OCI-LY7 (cell line): ENCODE data around the gene OR5AU1. TPM values are rescaled to one million over a fixed set of nuclear protein-coding genes. Genes with fewer than 3 reads are reported as not detected.

Experiments
- BruUV-seq: library from RNA; stranded (reverse); fragments of 400-500 nt; replicated peaks from 2 replicates; lab custom pipeline; 2021; lab: Mats Ljungman, UMichigan
- CTCF ChIA-PET: fragments of 300-600 bp; sonication (Branson Sonifier 250); formaldehyde crosslinking; loops from one replicate; lab custom pipeline; 2022; ENCODE audit warnings: antibody characterized with exemption; ENCODE audit not compliant: unreplicated experiment; lab: Charles Lee
- POLR2A ChIA-PET: fragments of 300-600 bp; sonication (Branson Sonifier 250); formaldehyde crosslinking; loops from one replicate; lab custom pipeline; 2022; ENCODE audit warnings: antibody characterized with exemption; lab: Charles Lee
- DNase-seq: peaks from one replicate; pipeline ENCODE4 v3.0.0-alpha.2; 2015; ENCODE audit warnings: low spot score
- H2AFZ ChIP-seq: fragments of 200-600 bp; sonication (generic), shearing (Covaris generic); 2 replicates; pipeline ENCODE4 v1.6.1; 2014; ENCODE audit warnings: mild to moderate bottlenecking, antibody characterized with exemption, low read length, moderate library complexity
- H3K27ac ChIP-seq: fragments of 200-600 bp; sonication (generic); 2 replicates; pipeline ENCODE4 v1.5.1; 2014; ENCODE audit warnings: mixed run types, low read depth, mild to moderate bottlenecking, moderate library complexity, low read length, inconsistent platforms; ENCODE audit not compliant: poor library complexity, severe bottlenecking
- H3K36me3 ChIP-seq: fragments of 200-600 bp; sonication (generic); 2 replicates; pipeline ENCODE4 v1.6.1; 2014; ENCODE audit warnings: mild to moderate bottlenecking, antibody characterized with exemption, low read length, moderate library complexity, mixed read lengths; ENCODE audit not compliant: insufficient read depth
- H3K4me1 ChIP-seq: fragments of 200-600 bp; sonication (generic); 2 replicates; pipeline ENCODE4 v1.5.1; 2014; ENCODE audit warnings: mild to moderate bottlenecking, low read length; ENCODE audit not compliant: insufficient read depth, poor library complexity, severe bottlenecking
- H3K4me2 ChIP-seq: fragments of 200-600 bp; sonication (generic); 2 replicates; pipeline ENCODE4 v1.6.1; 2014; ENCODE audit warnings: mild to moderate bottlenecking, low read length
- H3K4me3 ChIP-seq: fragments of 200-600 bp; sonication (generic); 2 replicates; pipeline ENCODE4 v1.5.1; 2014; ENCODE audit warnings: mild to moderate bottlenecking, low read depth, low read length; ENCODE audit not compliant: poor library complexity, severe bottlenecking
- H3K79me2 ChIP-seq: fragments of 200-600 bp; sonication (generic); 2 replicates; pipeline ENCODE4 v1.6.1; 2016; ENCODE audit warnings: low read depth, mild to moderate bottlenecking, low read length, moderate library complexity, mixed read lengths; ENCODE audit not compliant: insufficient read depth
- H3K9me2 ChIP-seq: fragments of 200-600 bp; sonication (generic); 2 replicates; pipeline ENCODE4 v1.6.1; 2016; ENCODE audit warnings: mild to moderate bottlenecking, low read length, mixed read lengths; ENCODE audit not compliant: insufficient read depth
- H3K9me3 ChIP-seq: fragments of 200-600 bp; sonication (generic); 2 replicates; pipeline ENCODE4 v1.6.1; 2014; ENCODE audit warnings: mild to moderate bottlenecking, mixed run types, low read length, mixed read lengths
- H4K20me1 ChIP-seq: fragments of 200-600 bp; sonication (generic); 2 replicates; pipeline ENCODE4 v1.6.1; 2014; ENCODE audit warnings: mild to moderate bottlenecking, antibody characterized with exemption, low read length, moderate library complexity, mixed read lengths; ENCODE audit not compliant: insufficient read depth
- EZH2phosphoT487 ChIP-seq: fragments of 200-600 bp; sonication (generic); IDR thresholded peaks from 2 replicates; pipeline ENCODE4 v1.6.1; 2018; ENCODE audit warnings: low read depth, borderline replicate concordance, mild to moderate bottlenecking, mixed run types, antibody characterized with exemption, low read length, moderate library complexity, mixed read lengths
- intact Hi-C: fragments of 100-400 bp; cut with micrococcal nuclease; formaldehyde crosslinking; loops from one replicate; pipeline ENCODE4 v1.10.0; 2022; ENCODE audit not compliant: unreplicated experiment
- total RNA-seq, 2 experiments: library from RNA; depleted of rRNA in 1 of 2; stranded (reverse); fragments of >200 nt in 1 of 2; shearing (Covaris generic) in 1 of 2; gene quantifications; 2 replicates each; pipeline ENCODE4 v1.2.3, GENCODE V29; 2014 to 2022
- TF ChIP-seq, protein P1 (sequence below): fragments of 200-600 bp; sonication (generic); conservative IDR thresholded peaks from 2 replicates; pipeline ENCODE4 v1.5.1; 2014; ENCODE audit warnings: mild to moderate bottlenecking, antibody characterized with exemption, low read length, moderate library complexity, mixed read lengths

OR5AU1 gene
- total RNA-seq, 2 experiments from 2014 or later = not detected

DNA sequence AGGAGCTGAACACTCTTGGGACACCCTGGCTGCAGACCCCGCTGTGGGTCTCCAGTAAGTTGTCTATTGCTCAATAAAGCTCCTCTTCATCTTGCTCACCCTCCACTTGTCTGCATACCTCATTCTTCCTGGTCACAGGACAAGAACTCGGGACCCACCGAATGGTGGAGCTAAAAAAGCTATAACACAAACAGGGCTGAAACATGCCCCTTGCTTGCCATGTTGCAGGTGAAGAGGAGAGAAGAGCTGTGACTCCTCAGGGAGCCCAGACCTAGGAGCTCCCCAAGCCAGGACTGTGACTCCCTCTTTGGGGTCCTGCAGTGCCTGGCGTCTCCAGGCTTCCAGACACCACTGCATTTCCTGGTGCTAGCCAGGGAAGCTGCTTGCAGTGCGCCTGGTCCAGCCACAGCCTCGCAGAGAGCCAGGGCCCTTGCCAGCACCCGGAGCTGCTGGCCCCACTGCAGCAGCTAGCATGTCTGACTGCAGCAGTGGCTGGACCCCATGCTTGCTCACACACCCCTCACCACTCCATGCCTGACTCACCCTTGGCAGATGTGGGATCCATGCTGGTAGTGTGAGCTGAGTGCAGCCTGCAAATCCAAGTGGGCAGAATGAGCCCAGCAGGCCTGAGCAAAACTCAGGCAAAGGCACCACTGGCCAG is 37.1 kb upstream of the OR5AU1 start:
- no peak overlapping the region for H3K4me2 ChIP-seq
- intact Hi-C loops = no loop called here
- H3K9me3 ChIP-seq = no peaks in the 10 kb centered on the region
- no peaks in the 10 kb centered on the region for H3K79me2 ChIP-seq
- H3K4me3 ChIP-seq = no peak overlapping the region
- no TSS peak for BruUV-seq
- H3K27ac ChIP-seq = no peak overlapping the region
- H3K4me1 ChIP-seq = peaks cover 20% of the 10 kb centered on the region
- H3K9me2 ChIP-seq = no peaks in the 10 kb centered on the region
- H3K36me3 ChIP-seq = no peaks in the 10 kb centered on the region
- DNase-seq = no peak
- peak overlapping the region; percentile 96; the same call in 1 of the 2 replicates for H2AFZ ChIP-seq
- ChIA-PET POLR2A (no interaction called here), CTCF (no interaction called here)
- TF ChIP-seq, protein P1, sequence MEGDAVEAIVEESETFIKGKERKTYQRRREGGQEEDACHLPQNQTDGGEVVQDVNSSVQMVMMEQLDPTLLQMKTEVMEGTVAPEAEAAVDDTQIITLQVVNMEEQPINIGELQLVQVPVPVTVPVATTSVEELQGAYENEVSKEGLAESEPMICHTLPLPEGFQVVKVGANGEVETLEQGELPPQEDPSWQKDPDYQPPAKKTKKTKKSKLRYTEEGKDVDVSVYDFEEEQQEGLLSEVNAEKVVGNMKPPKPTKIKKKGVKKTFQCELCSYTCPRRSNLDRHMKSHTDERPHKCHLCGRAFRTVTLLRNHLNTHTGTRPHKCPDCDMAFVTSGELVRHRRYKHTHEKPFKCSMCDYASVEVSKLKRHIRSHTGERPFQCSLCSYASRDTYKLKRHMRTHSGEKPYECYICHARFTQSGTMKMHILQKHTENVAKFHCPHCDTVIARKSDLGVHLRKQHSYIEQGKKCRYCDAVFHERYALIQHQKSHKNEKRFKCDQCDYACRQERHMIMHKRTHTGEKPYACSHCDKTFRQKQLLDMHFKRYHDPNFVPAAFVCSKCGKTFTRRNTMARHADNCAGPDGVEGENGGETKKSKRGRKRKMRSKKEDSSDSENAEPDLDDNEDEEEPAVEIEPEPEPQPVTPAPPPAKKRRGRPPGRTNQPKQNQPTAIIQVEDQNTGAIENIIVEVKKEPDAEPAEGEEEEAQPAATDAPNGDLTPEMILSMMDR = no peak
- no peak for TF ChIP-seq EZH2phosphoT487
- H4K20me1 ChIP-seq = no peaks in the 10 kb centered on the region

DNA sequence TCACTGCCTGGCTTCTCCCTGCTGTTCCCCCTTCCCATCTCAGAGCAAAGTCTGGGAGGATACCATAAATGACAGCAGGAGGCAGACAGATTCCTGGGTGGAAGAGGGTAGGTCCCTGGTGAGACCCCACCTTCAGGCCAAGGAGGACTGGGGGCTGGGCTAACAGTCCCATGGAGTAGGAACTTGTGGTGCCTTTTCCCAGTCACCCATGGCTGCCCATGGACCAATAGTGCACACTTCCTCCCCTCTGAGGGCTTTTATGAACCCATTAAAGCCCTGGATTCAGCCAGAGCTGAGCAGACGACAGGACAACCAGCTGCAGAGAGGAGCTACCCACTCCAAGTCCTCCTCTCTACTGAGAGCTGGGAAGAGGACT is 36.6 kb upstream of the OR5AU1 start:
- ChIA-PET POLR2A (interaction anchor here (0.5 kb wide), 1 partner anchor 1521 kb away, joined by 5 read pairs; no protein-coding TSS in a partner anchor), CTCF (no interaction called here)
- Histone ChIP-seq H3K4me2 (peak overlapping the region; percentile 79), H3K4me3 (peak overlapping the region; percentile 58), H4K20me1 (no peaks in the 10 kb centered on the region), H3K9me2 (no peaks in the 10 kb centered on the region), H3K27ac (no peak overlapping the region), H3K79me2 (no peaks in the 10 kb centered on the region), H3K4me1 (peaks cover 20% of the 10 kb centered on the region), H3K9me3 (no peaks in the 10 kb centered on the region), H2AFZ (peak overlapping the region; percentile 96), H3K36me3 (no peaks in the 10 kb centered on the region)
- intact Hi-C loops = no loop called here
- DNase-seq = no peak
- no peak for TF ChIP-seq EZH2phosphoT487
- TF ChIP-seq, protein P1 = no peak
- BruUV-seq = no TSS peak

DNA sequence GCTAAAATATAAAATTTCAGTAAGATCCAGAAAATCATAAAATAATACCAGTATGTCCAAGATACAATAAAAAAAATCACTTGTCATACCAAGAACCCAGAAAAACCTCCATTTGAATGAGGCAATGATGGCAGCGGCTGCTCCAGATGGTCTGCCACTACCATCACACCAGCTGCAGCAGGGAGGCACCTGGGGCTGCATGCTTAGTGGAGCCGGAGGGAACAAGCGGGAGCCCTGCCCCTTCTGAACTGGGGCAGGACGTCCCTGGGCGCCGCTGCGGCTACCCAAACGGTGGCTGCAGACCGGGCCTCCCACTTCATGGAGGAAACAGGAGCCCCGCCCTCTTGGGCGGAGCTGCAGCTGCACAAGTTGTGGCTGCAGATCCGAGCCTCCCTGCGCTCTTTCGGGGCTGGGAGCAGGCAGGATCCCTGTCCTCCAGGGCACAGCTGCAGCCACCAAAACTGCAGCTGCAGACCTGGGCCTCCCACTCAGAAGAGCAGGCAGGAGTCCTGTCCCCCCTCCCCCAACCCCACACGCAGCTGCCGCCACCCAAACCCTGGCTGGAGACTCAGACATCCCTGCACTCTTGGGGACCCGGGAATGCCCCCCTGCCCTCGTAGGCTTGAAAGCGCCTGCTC is 36.1 kb upstream of the OR5AU1 start:
- TF ChIP-seq EZH2phosphoT487 = no peak
- Histone ChIP-seq H2AFZ (peak overlapping the region; percentile 96), H3K9me3 (no peaks in the 10 kb centered on the region), H3K4me1 (peaks cover 20% of the 10 kb centered on the region), H3K36me3 (no peaks in the 10 kb centered on the region), H3K79me2 (no peaks in the 10 kb centered on the region), H3K4me3 (peak overlapping the region; percentile 58), H3K27ac (peak overlapping the region; percentile 41), H4K20me1 (no peaks in the 10 kb centered on the region), H3K9me2 (no peaks in the 10 kb centered on the region), H3K4me2 (peak overlapping the region; percentile 79)
- intact Hi-C loops = no loop called here
- ChIA-PET CTCF (no interaction called here), POLR2A (interaction anchor here (0.5 to 0.7 kb wide), 3 partner anchors 175 to 1521 kb away, joined by 3 to 8 read pairs (median 5); no protein-coding TSS in a partner anchor)
- no TSS peak for BruUV-seq
- DNase-seq = peak; percentile 92
